HL-60 (cell line): ENCODE results near the gene MRPS2.

ENCODE experiments used
- GABPA ChIP-seq: IDR thresholded peaks from 2 replicates; pipeline ENCODE4 v1.6.1; 2012; ENCODE audit warnings: low read depth
- POLR2AphosphoS5 ChIP-seq: IDR thresholded peaks from 2 replicates; pipeline ENCODE4 v1.6.1; 2012; ENCODE audit warnings: low read depth
- REST ChIP-seq: IDR thresholded peaks from 2 replicates; pipeline ENCODE4 v1.6.1; 2012; ENCODE audit warnings: low read depth; ENCODE audit not compliant: insufficient replicate concordance
- SPI1 ChIP-seq: IDR thresholded peaks from 2 replicates; pipeline ENCODE4 v1.6.1; 2012; ENCODE audit warnings: low read depth, mild to moderate bottlenecking, borderline replicate concordance
- TF ChIP-seq, protein P1 (sequence below): IDR thresholded peaks from one replicate; pipeline ENCODE4 v1.5.1; 2011; ENCODE audit warnings: low read length, control low read depth, inconsistent platforms; ENCODE audit not compliant: insufficient read depth

- TF ChIP-seq, protein P1, sequence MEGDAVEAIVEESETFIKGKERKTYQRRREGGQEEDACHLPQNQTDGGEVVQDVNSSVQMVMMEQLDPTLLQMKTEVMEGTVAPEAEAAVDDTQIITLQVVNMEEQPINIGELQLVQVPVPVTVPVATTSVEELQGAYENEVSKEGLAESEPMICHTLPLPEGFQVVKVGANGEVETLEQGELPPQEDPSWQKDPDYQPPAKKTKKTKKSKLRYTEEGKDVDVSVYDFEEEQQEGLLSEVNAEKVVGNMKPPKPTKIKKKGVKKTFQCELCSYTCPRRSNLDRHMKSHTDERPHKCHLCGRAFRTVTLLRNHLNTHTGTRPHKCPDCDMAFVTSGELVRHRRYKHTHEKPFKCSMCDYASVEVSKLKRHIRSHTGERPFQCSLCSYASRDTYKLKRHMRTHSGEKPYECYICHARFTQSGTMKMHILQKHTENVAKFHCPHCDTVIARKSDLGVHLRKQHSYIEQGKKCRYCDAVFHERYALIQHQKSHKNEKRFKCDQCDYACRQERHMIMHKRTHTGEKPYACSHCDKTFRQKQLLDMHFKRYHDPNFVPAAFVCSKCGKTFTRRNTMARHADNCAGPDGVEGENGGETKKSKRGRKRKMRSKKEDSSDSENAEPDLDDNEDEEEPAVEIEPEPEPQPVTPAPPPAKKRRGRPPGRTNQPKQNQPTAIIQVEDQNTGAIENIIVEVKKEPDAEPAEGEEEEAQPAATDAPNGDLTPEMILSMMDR = no peak
- TF ChIP-seq POLR2AphosphoS5 = no peak
- no peak for TF ChIP-seq REST
- TF ChIP-seq GABPA = no peak
- TF ChIP-seq SPI1 = no peak
Observed at GRCh38 chr9:135536216-135536615, 35.7 kb downstream of the MRPS2 start.
